Bronchial epithelial cell (primary cell): ENCODE measurements around the gene WWP2. TPM values are rescaled to one million over a fixed set of nuclear protein-coding genes. Genes with fewer than 3 reads are reported as not detected.
A peak's percentile ranks its signal among the peaks of the same experiment; 100 is the strongest.

Source experiments
- DNase-seq: peaks from one replicate; pipeline ENCODE4 v3.0.0-alpha.2; 2010; ENCODE audit warnings: low read depth
- FAIRE-seq: peaks from 2 replicates; lab custom pipeline; 2011; peaks lifted over from hg19 to GRCh38; lab: Jason Lieb, UNC
- H3K27me3 ChIP-seq: 2 replicates; pipeline ENCODE4 v1.5.1; 2011; ENCODE audit warnings: low read length; ENCODE audit not compliant: control insufficient read depth, insufficient read depth
- H3K36me3 ChIP-seq: 2 replicates; pipeline ENCODE4 v1.5.1; 2011; ENCODE audit warnings: low read length; ENCODE audit not compliant: control insufficient read depth, insufficient read depth
- H3K4me3 ChIP-seq: 2 replicates; pipeline ENCODE4 v1.5.1; 2011; ENCODE audit warnings: mild to moderate bottlenecking, low read depth, low read length, control low read depth
- total RNA-seq: library from RNA; depleted of rRNA; stranded (reverse); fragments of >200 nt; gene quantifications from 2 replicates; pipeline ENCODE4 v1.2.1, GENCODE V29; 2014
- TF ChIP-seq, protein P1 (sequence below): IDR thresholded peaks from 2 replicates; pipeline ENCODE4 v1.5.1; 2011; ENCODE audit warnings: mild to moderate bottlenecking, moderate library complexity, low read length, control low read depth, inconsistent platforms; ENCODE audit not compliant: insufficient read depth, severe bottlenecking

Gene WWP2
- total RNA-seq, 1 donor from 2014 or later, result 15.0 TPM

DNA sequence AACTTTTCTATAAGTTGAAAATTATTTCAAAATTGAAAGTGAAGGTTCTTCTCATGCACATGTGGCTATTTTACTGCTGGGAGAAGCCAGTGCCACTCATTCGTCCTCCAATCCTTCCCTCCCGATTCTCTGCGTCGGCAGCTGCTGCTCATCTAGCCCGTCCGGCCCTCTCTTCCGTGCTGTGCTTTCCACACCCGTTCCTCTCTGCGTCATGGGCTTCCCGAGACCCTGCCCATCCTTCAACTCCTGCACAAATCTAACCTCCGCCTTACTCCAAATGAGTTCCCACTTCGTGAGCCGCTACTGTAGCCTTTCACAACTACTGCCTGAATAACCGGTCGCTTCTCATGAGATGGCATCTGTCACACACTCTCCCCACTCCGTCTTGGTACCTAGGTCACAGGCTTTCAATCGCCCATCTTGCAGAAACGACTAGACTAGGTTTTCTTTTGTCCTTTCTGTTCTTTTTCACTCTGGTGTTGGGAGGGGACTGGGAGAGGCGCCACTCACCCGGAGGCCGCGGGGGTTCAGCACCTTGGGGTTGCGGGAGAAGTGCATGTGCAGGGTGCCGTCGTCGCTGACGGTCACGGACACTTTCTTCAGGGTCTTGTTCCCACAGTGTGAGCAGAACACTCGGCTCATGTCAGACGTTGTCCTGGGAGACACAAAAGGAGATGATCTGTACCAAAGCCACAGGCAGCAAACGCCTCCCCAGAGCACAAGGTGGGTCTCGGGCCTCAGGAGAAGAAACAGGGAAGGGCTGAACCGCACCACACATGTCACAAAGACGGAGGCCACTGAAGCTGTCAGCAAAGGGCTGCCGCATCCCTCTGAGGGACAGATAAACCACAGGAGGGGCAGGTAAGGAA is 17.5 kb upstream of the WWP2 start:
- no peaks in the 10 kb centered on the region for H3K27me3 ChIP-seq
- H3K4me3 ChIP-seq, result no peak overlapping the region
- FAIRE-seq (no peak), DNase-seq (no peak)
- H3K36me3 ChIP-seq, result peaks cover 44% of the 10 kb centered on the region
- TF ChIP-seq, protein P1, sequence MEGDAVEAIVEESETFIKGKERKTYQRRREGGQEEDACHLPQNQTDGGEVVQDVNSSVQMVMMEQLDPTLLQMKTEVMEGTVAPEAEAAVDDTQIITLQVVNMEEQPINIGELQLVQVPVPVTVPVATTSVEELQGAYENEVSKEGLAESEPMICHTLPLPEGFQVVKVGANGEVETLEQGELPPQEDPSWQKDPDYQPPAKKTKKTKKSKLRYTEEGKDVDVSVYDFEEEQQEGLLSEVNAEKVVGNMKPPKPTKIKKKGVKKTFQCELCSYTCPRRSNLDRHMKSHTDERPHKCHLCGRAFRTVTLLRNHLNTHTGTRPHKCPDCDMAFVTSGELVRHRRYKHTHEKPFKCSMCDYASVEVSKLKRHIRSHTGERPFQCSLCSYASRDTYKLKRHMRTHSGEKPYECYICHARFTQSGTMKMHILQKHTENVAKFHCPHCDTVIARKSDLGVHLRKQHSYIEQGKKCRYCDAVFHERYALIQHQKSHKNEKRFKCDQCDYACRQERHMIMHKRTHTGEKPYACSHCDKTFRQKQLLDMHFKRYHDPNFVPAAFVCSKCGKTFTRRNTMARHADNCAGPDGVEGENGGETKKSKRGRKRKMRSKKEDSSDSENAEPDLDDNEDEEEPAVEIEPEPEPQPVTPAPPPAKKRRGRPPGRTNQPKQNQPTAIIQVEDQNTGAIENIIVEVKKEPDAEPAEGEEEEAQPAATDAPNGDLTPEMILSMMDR, result no peak

DNA sequence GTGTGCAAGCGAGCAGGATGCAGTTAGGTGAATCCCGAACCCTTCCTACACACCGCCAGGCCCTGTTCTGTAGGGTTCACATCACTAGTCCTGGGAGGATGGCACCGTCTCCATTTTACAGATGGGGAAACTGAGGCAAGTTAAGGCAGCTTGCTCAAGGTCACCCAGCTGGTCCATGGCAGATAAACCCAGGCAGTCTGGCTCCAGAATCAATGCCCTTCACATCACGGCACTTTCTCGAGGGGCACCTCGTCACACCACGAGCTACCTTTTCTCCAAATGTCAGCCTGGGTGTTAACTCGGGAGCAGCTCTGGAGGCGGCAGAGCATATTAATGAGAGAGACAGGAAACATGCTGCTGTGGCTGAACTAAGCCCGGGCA is 16.9 kb upstream of the WWP2 start:
- TF ChIP-seq, protein P1, result no peak
- Histone ChIP-seq H3K36me3 (peaks cover 45% of the 10 kb centered on the region), H3K4me3 (no peak overlapping the region), H3K27me3 (no peaks in the 10 kb centered on the region)
- DNase-seq, result no peak
- peak; percentile 28 for FAIRE-seq

DNA sequence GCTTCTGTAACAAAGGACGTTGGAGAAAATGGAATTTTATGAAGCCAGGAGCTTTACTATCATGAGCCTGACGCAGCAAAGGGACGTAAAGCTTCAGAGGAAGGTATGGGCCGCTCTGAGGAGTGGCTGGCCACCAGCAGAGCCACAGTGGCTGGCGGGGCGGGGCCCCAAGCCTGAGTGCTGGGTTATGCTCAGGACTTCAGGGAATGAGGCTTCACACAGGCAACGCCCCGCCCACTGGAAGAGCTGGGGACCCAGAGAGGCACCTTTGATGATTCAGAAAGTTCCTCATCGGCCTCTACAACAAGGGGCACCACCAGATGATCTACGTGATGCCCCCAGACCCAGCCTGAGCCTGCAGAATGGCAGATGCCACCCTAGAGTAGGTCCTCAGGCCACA is 16.2 kb upstream of the WWP2 start:
- H3K36me3 ChIP-seq, result peaks cover 45% of the 10 kb centered on the region
- DNase-seq, result no peak
- no peak overlapping the region for H3K4me3 ChIP-seq
- no peaks in the 10 kb centered on the region for H3K27me3 ChIP-seq
- FAIRE-seq, result no peak
- TF ChIP-seq, protein P1, result no peak

DNA sequence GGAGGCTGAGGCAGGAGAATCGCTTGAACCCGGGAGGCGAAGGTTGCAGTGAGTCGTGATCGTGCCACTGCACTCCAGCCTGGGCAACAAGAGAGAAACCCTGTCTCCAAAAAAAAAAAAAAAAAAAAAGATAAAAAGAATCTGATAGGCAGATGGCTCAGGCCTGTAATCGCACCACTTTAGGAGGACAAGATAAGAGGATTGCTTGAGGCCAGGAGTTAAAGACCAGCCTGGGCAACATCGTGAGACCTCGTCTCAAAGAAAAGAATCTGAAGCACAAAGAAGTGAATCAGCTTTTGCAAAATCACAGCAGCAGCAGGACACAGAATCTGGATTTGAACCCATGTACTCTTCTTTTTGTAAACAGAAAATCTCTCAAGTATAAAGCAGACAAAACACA is 15.0 kb upstream of the WWP2 start:
- TF ChIP-seq, protein P1, result no peak
- H3K27me3 ChIP-seq, result no peaks in the 10 kb centered on the region
- no peak overlapping the region for H3K4me3 ChIP-seq
- DNase-seq (no peak), FAIRE-seq (no peak)
- peaks cover 42% of the 10 kb centered on the region for H3K36me3 ChIP-seq

DNA sequence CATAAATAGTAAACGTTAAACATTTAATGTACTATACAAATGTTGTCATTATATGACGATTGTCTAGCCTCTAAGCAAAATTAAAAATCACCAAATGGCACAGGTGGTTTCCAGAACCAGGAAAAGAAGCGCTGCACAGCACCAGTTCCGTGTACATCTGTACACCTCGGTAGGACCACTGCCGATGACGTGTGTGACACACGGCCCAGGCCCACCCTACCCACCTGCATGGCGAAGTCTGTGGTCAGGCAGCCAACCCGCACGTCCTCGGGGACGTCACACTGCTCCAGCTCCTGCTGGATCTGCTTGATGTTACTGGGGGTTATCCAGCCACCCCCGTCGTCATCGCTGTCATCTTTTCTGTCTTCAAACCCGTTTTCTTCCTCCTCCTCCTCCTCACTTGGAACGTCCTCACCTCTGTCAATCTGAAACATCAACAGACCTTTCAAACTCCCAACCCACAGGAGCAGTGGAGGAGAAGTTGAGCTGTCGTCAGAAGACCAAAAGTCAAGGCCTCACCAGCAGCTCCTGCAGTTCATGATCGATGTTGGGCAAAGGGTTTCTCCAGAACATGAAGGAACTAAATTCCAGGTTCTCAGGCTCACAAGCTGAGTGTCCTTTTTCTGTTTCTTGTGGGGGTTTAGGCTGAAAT is 13.3 kb upstream of the WWP2 start:
- no peak overlapping the region for H3K4me3 ChIP-seq
- TF ChIP-seq, protein P1, result no peak
- no peak for DNase-seq
- peaks cover 36% of the 10 kb centered on the region for H3K36me3 ChIP-seq
- H3K27me3 ChIP-seq, result no peaks in the 10 kb centered on the region
- peak; percentile 70 for FAIRE-seq
